NB4 (cell line): ENCODE measurements around the gene TEX14.
A peak's percentile ranks its signal among the peaks of the same experiment; 100 is the strongest.
"Not testable (repeated sequence)": the region's sequence is repeated elsewhere in the genome, so short reads cannot be mapped to it uniquely, and the experiment has no call there.

Experiments used
- DNase-seq: peaks from one replicate; pipeline ENCODE4 v3.0.0; 2010; ENCODE audit warnings: low read depth
- H3K4me3 ChIP-seq: one replicate; pipeline ENCODE4 v1.5.1; 2011; ENCODE audit warnings: mild to moderate bottlenecking, low read depth, low read length, moderate library complexity
- CTCF ChIP-seq: IDR thresholded peaks from one replicate; pipeline ENCODE4 v1.5.1; 2012; ENCODE audit warnings: low read depth, low read length
- MAX ChIP-seq: IDR thresholded peaks from 2 replicates; pipeline ENCODE4 v1.6.1; 2011; ENCODE audit warnings: low read depth, low read length
- MYC ChIP-seq: IDR thresholded peaks from 2 replicates; pipeline ENCODE4 v1.6.1; 2011; ENCODE audit warnings: low read depth, low read length
- POLR2A ChIP-seq: IDR thresholded peaks from 2 replicates; pipeline ENCODE4 v1.6.1; 2011; ENCODE audit warnings: mild to moderate bottlenecking; ENCODE audit not compliant: insufficient read length; ENCODE audit errors: extremely low read depth

The TEX14 gene

GRCh38 chr17:58694302-58694701, 2.5 kb upstream of the TEX14 start:
- DNase-seq = no peak
- peak overlapping the region; percentile 88 for H3K4me3 ChIP-seq
- TF ChIP-seq MAX = no peak
- no peak for TF ChIP-seq POLR2A
- TF ChIP-seq CTCF = no peak
- TF ChIP-seq MYC = no peak

DNA sequence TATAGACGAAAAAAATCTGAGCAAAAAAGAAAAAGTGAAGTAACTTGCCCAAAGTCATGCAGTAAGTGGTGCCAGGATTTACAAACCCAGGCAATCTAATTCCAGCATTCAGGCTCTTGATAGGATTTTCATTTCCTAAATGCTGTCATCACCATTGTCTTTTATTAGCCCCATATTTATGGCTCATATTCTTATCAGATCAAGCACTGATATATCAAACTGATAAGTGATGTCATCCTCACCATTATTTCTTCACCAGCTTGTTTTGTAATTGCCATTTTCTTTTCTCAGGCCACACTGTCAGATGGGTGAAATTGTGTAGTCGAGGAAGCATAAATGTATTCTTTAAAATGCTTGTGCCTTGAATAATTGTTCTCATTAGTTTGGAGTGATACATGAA, 1.9 kb upstream of the TEX14 start:
- no peak for TF ChIP-seq MYC
- TF ChIP-seq POLR2A = no peak
- TF ChIP-seq MAX = no peak
- TF ChIP-seq CTCF = no peak
- peak overlapping the region; percentile 88 for H3K4me3 ChIP-seq

DNA sequence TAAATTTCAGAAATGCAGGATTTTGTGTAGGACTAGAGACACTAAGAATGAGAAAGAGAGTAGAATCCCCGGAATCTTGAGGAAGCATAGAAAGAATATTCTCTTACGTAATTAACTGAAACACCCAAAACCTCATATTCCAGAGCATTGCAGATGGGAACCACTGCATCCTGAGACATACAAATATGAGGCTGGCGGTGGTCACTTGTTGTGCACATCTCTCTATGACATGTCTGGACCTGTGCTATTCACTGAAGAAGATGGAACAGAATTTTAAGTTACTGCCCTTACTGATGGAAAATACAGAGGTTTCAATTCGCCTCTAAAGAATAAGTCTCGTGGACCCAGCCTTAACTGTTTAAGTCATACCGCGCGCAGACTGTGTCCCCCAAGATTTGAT, 1.4 kb upstream of the TEX14 start:
- peak overlapping the region; percentile 88 for H3K4me3 ChIP-seq
- DNase-seq = peak; percentile 27
- TF ChIP-seq POLR2A = no peak
- no peak for TF ChIP-seq MYC
- TF ChIP-seq MAX = no peak

More for the DNA sequence above, 1.9 kb upstream of the TEX14 start:
- no peak for DNase-seq

DNA sequence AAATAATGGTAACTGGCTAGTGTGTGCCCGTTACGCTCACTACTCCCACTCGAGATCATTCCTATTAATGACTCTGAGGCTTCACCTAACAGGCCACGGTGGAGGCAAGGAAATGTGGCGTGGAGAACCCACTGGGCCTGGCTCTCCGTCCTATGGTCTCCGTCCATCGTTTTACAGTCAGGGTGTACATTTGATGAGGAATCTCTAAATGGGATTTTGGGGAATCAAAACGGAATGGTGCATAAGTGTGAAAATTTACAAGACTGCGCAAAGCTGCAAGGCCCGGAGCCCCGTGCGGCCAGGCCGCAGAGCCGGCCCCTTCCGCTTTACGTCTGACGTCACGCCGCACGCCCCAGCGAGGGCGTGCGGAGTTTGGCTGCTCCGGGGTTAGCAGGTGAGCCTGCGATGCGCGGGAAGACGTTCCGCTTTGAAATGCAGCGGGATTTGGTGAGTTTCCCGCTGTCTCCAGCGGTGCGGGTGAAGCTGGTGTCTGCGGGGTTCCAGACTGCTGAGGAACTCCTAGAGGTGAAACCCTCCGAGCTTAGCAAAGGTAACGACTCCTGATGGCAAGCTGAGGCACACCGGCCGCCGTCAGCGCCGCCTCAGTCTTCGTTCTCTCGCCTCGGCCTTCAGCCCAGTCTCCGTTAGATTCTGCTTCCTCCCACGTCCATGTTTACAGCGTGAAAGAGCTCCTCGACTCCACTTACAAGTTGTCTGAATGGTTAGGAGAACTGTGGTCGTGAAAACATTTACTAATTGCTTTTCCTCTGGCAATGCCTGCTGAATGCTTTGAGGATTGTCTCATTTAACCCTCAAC, 602 bp upstream of the TEX14 start, which contains the start of gene RAD51C:
Gene RAD51C, plus strand, starts transcription at position 364 of the 817 bp plus-strand sequence. Its CDS starts 42 bp downstream, at position 406.
- peak; percentile 94 for DNase-seq
- TF ChIP-seq MYC = peak; percentile 74
- peak; percentile 91 for TF ChIP-seq POLR2A
- no peak for TF ChIP-seq CTCF
- TF ChIP-seq MAX = peak; percentile 89

GRCh38 chr17:58690033-58690432, 1.8 kb downstream of the TEX14 start:
- H3K4me3 ChIP-seq, DNase-seq: not testable (repeated sequence)

More for the DNA sequence above, 602 bp upstream of the TEX14 start, which contains the start of gene RAD51C:
- peak within 1 kb of the TSS; percentile 88 for H3K4me3 ChIP-seq

DNA sequence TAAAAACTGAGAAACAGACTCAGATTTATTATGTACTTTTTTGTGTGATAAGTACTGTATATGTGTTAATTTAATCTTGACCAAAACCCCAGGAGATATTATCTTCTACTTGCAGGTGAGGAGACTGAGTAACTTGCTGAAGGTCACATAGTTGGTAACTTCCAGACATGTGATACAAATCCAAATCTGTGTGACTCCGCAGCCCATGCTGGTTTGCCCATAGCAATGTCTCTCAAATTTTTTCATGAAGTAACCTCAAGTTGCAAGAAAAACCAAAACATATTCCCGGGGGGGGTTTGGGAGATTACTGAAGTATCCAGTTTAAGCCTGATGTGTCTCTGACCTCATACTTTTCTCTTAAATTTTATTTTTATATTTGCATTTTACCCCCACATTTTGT, 3.3 kb downstream of the TEX14 start:
- no peak for DNase-seq

More for the DNA sequence above, 3.3 kb downstream of the TEX14 start:
- H3K4me3 ChIP-seq = no peak overlapping the region
- TF ChIP-seq POLR2A (no peak), MYC (no peak), CTCF (no peak), MAX (no peak)
